Sigmoid colon (tissue), 4 donors: ENCODE results near the gene HEMGN.

Experiments used
- EP300 ChIP-seq, 4 donors: sonication (generic); formaldehyde crosslinking; IDR thresholded peaks; one replicate each; pipeline ENCODE4 v1.6.1; 2017; ENCODE audit warnings: antibody characterized with exemption in 4 of 4
- POLR2A ChIP-seq, 2 donors: fragments of 450-650 bp; IDR thresholded peaks; one replicate each; pipeline ENCODE4 v1.6.1; 2016; ENCODE audit warnings: antibody characterized with exemption in 2 of 2, mild to moderate bottlenecking in 2 of 2, moderate library complexity in 2 of 2
- TF ChIP-seq, protein P1 (sequence below), 4 experiments: fragments of 450-650 bp in 3 of 4; fragments of 200-600 bp in 1 of 4; IDR thresholded peaks; one replicate each; pipeline ENCODE4 v1.5.1; 2016 to 2019; ENCODE audit warnings: antibody characterized with exemption in 4 of 4, mild to moderate bottlenecking in 3 of 4, moderate library complexity in 2 of 4

GRCh38 chr9:97933297-97933998, 4.5 kb downstream of the HEMGN start:
- no peak for TF ChIP-seq POLR2A (IDR thresholded peaks at IDR 0.05)
- TF ChIP-seq, protein P1, sequence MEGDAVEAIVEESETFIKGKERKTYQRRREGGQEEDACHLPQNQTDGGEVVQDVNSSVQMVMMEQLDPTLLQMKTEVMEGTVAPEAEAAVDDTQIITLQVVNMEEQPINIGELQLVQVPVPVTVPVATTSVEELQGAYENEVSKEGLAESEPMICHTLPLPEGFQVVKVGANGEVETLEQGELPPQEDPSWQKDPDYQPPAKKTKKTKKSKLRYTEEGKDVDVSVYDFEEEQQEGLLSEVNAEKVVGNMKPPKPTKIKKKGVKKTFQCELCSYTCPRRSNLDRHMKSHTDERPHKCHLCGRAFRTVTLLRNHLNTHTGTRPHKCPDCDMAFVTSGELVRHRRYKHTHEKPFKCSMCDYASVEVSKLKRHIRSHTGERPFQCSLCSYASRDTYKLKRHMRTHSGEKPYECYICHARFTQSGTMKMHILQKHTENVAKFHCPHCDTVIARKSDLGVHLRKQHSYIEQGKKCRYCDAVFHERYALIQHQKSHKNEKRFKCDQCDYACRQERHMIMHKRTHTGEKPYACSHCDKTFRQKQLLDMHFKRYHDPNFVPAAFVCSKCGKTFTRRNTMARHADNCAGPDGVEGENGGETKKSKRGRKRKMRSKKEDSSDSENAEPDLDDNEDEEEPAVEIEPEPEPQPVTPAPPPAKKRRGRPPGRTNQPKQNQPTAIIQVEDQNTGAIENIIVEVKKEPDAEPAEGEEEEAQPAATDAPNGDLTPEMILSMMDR (IDR thresholded peaks at IDR 0.05), result no peak
- no peak for TF ChIP-seq EP300 (IDR thresholded peaks at IDR 0.05)
